HG03175 (cell line): ENCODE data around the gene PRAMEF15.
"Not testable (repeated sequence)": the region's sequence is repeated elsewhere in the genome, so short reads cannot be mapped to it uniquely, and the experiment has no call there.

Experiments
- ATAC-seq: cut with Tn5 transposase; IDR thresholded peaks from one replicate; pipeline ENCODE4 v1.9.1; 2021; ENCODE audit warnings: mild to moderate bottlenecking, moderate library complexity; ENCODE audit not compliant: unreplicated experiment

The PRAMEF15 gene

GRCh38 chr1:13315281-13315680 lies at the start of gene PRAMEF15:
Gene PRAMEF15 (plus strand): TSS chr1:13315581. CDS start chr1:13318408, 2,827 bp downstream.
- ATAC-seq, result not testable (repeated sequence)

- ATAC-seq, result not testable (repeated sequence)
Observed at GRCh38 chr1:13277016-13277415, 38.4 kb upstream of the PRAMEF15 start.

GRCh38 chr1:13279617-13280016 lies 35.8 kb upstream of the PRAMEF15 start:
- ATAC-seq, result not testable (repeated sequence)

- not testable (repeated sequence) for ATAC-seq
Observed at GRCh38 chr1:13285037-13285436, 30.3 kb upstream of the PRAMEF15 start, which contains the start of gene PRAMEF8. Gene PRAMEF8 (minus strand): TSS chr1:13285137. CDS start chr1:13284091, 1,046 bp downstream.

GRCh38 chr1:13289030-13289429 lies 26.4 kb upstream of the PRAMEF15 start:
- ATAC-seq, result not testable (repeated sequence)

- ATAC-seq, result not testable (repeated sequence)
Observed at GRCh38 chr1:13297216-13297931, 18.0 kb upstream of the PRAMEF15 start.

- not testable (repeated sequence) for ATAC-seq
Observed at GRCh38 chr1:13298699-13299098, 16.7 kb upstream of the PRAMEF15 start.

- ATAC-seq, result not testable (repeated sequence)
Observed at GRCh38 chr1:13302197-13302596, 13.2 kb upstream of the PRAMEF15 start.

GRCh38 chr1:13303239-13303638 lies 12.1 kb upstream of the PRAMEF15 start, which contains the start of gene PRAMEF33:
Gene PRAMEF33 (plus strand): TSS chr1:13303539. CDS start chr1:13305955, 2,416 bp downstream.
- not testable (repeated sequence) for ATAC-seq

- not testable (repeated sequence) for ATAC-seq
Observed at GRCh38 chr1:13342496-13342895, 27.1 kb downstream of the PRAMEF15 start.

- ATAC-seq, result not testable (repeated sequence)
Observed at GRCh38 chr1:13347034-13347433, 31.7 kb downstream of the PRAMEF15 start, which contains the start of gene PRAMEF14. Gene PRAMEF14 (minus strand): TSS chr1:13347134. CDS start chr1:13345314, 1,820 bp downstream.

- not testable (repeated sequence) for ATAC-seq
Observed at GRCh38 chr1:13353476-13353875, 38.1 kb downstream of the PRAMEF15 start.

GRCh38 chr1:13354475-13354874 lies 39.1 kb downstream of the PRAMEF15 start:
- ATAC-seq, result not testable (repeated sequence)

- ATAC-seq, result not testable (repeated sequence)
Observed at GRCh38 chr1:13356774-13357173, 41.4 kb downstream of the PRAMEF15 start.

- ATAC-seq, result not testable (repeated sequence)
Observed at GRCh38 chr1:13362364-13362763, 47.0 kb downstream of the PRAMEF15 start.

GRCh38 chr1:13364928-13365327 lies 49.5 kb downstream of the PRAMEF15 start:
- ATAC-seq, result not testable (repeated sequence)

- ATAC-seq, result not testable (repeated sequence)
Observed at GRCh38 chr1:13366536-13366935, 51.2 kb downstream of the PRAMEF15 start.

GRCh38 chr1:13368544-13368943 lies 53.2 kb downstream of the PRAMEF15 start:
- not testable (repeated sequence) for ATAC-seq
